Activated naive CD8-positive, alpha-beta T cell (primary cell): Measurements from ENCODE around the gene S100A13.
"Not testable (repeated sequence)": the region's sequence is repeated elsewhere in the genome, so short reads cannot be mapped to it uniquely, and the experiment has no call there.

ENCODE experiments used
- H3K27ac Mint-ChIP-seq: one replicate; pipeline ENCODE4 v1.8.0; 2021; ENCODE audit warnings: mixed read lengths
- H3K27me3 Mint-ChIP-seq: one replicate; pipeline ENCODE4 v1.8.0; 2021; ENCODE audit warnings: mixed read lengths
- H3K36me3 Mint-ChIP-seq: one replicate; pipeline ENCODE4 v1.8.0; 2021; ENCODE audit warnings: mixed read lengths
- H3K4me1 Mint-ChIP-seq: one replicate; pipeline ENCODE4 v1.8.0; 2021; ENCODE audit warnings: low read depth, mixed read lengths
- H3K4me3 Mint-ChIP-seq: one replicate; pipeline ENCODE4 v1.8.0; 2021; ENCODE audit warnings: mild to moderate bottlenecking, mixed read lengths
- H3K9me3 Mint-ChIP-seq: one replicate; pipeline ENCODE4 v1.8.0; 2021; ENCODE audit warnings: low read depth, mixed read lengths

The S100A13 gene

DNA sequence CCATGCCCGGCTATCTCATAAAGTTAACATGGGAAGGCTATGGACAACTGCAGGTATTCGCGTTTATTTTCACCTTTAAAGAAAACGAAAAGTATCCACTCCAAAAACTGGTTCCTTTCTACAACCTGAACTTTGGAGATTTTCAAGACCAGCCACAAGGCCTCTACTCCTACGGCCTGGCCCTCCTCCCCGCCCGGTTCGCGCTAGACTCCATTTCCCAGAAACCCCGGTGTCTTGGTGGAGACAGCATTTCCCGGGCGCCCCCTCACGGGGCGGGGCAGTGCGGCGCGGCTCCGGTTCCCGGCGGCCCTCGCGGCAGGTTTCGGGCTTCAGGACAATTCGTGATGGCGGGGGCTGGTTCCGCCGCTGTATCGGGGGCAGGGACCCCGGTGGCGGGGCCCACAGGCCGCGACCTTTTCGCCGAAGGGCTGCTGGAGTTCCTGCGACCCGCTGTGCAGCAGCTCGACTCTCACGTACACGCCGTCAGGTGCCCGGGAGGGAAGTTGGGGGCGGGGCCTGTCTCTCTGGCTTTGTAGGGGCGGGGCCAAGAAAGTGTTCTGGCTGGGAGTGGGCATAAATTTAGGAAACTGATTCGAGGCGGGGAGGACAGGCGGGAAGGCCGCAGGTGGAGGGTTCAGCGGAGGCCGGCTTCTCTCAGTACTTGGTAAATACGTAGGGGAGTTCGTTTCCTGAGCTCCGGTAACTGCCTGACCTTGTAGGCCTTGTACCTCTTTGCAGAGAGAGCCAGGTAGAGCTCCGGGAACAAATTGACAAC lies 31.3 kb upstream of the S100A13 start, which contains the start of gene SNAPIN:
SNAPIN (plus strand) TSS at position 304 of the 775 bp plus-strand sequence; CDS start at position 345, 41 bp downstream.
- Mint-ChIP-seq H3K4me1 (peaks cover 17% of the 10 kb centered on the region), H3K27ac (peak within 1 kb of the TSS; percentile 90), H3K27me3 (no peaks in the 10 kb centered on the region), H3K9me3 (no peaks in the 10 kb centered on the region), H3K4me3 (peak within 1 kb of the TSS; percentile 94), H3K36me3 (no peaks in the 10 kb centered on the region)

DNA sequence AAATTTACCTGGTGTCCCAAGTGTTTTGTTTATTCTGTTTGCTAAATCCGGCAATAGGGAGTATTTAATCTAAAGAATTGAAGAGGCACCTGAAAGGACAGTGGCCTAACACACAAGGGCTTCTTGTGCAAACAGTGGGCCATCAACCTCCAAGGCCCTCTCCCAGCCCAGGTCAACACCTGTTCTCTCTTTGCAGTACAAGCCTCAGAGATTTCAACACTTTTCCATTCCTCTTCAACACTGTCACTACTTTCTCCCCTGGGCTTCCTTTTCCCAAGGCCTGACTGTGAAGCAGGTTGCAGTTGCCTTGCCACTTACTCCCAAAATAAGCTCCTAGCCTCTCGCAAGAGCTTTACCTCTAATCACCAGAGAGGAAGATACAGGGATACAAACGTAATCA lies 28.0 kb upstream of the S100A13 start:
- no peak overlapping the region for H3K27ac Mint-ChIP-seq
- H3K9me3 Mint-ChIP-seq, result no peaks in the 10 kb centered on the region
- H3K4me3 Mint-ChIP-seq, result no peak overlapping the region
- H3K4me1 Mint-ChIP-seq, result peaks cover 11% of the 10 kb centered on the region
- H3K27me3 Mint-ChIP-seq, result no peaks in the 10 kb centered on the region
- H3K36me3 Mint-ChIP-seq, result no peaks in the 10 kb centered on the region

DNA sequence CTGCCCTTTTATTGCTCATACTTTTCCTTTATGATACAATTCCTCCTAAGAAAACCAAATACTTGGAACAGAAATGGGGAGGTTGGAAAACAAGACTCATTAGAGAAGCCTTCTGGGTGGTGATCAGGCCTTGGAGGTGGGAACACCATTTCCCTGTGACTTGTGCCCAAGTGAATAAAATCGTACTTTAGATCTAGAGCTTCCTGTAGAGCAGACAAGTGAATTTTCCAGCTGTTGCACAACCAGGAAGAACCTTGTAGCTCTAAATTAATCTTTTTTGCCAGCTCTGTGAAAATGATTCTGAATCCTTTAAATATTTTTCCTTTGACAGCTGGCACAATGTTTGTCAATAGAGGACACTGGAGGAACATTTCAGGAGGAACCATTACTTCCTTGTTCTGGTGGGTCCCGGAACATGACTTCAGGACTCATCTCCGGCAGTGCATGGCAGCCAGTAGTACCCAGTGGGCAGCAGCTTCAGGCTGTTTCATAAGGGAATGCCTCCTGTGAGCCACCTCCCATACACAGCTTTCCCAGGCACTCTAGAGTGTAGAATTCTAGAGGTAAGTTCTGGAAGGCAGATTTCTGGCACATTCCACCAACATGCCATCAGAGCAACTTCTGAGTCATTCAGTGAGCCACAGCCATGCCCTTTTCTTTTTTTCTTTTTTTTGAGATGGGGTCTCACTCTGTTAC lies 25.6 kb upstream of the S100A13 start:
- Mint-ChIP-seq H3K4me1 (peaks cover 21% of the 10 kb centered on the region), H3K36me3 (no peaks in the 10 kb centered on the region), H3K4me3 (no peak overlapping the region), H3K9me3 (no peaks in the 10 kb centered on the region), H3K27ac (no peak overlapping the region), H3K27me3 (no peaks in the 10 kb centered on the region)

DNA sequence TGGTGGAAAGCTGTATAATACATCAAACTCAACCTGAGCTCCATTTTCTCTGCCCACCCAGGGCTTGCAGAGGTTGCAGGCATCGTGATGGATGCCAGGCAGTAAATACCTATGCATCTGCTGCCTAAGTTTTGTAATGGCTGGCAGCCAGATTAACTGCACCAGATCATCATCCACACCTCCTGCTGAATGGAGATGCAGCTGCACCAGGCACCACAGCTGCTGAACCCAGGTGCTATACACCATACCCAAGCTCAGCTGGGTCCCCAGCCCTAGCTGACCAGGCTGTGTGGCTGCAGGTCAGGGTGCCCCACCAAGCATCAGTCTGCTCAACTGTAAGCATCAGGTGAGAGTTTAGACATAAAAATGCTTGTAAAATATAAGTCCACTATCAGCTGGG lies 24.5 kb upstream of the S100A13 start:
- H3K4me1 Mint-ChIP-seq, result peaks cover 32% of the 10 kb centered on the region
- H3K36me3 Mint-ChIP-seq, result peaks cover 2% of the 10 kb centered on the region
- H3K27ac Mint-ChIP-seq, result no peak overlapping the region
- no peaks in the 10 kb centered on the region for H3K9me3 Mint-ChIP-seq
- H3K4me3 Mint-ChIP-seq, result no peak overlapping the region
- H3K27me3 Mint-ChIP-seq, result no peaks in the 10 kb centered on the region

DNA sequence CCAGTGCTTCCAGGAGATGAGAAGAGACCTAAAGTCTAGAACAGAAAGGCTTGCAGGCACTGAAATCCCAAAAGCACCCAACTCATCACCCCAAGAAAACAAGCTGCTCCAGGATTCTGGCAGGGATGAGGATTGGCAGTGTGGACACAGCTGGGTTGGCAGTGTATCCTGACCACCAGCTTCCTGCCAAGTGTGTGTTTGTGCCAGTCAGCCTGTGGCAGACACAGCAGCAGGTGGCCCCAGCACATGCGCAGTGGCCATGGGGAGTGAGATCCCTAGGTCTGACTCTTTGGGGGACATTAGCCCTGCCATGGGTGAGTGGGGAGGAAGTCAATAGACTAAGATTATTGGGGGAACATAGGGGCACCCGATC lies 22.5 kb upstream of the S100A13 start:
- H3K4me3 Mint-ChIP-seq, result no peak overlapping the region

DNA sequence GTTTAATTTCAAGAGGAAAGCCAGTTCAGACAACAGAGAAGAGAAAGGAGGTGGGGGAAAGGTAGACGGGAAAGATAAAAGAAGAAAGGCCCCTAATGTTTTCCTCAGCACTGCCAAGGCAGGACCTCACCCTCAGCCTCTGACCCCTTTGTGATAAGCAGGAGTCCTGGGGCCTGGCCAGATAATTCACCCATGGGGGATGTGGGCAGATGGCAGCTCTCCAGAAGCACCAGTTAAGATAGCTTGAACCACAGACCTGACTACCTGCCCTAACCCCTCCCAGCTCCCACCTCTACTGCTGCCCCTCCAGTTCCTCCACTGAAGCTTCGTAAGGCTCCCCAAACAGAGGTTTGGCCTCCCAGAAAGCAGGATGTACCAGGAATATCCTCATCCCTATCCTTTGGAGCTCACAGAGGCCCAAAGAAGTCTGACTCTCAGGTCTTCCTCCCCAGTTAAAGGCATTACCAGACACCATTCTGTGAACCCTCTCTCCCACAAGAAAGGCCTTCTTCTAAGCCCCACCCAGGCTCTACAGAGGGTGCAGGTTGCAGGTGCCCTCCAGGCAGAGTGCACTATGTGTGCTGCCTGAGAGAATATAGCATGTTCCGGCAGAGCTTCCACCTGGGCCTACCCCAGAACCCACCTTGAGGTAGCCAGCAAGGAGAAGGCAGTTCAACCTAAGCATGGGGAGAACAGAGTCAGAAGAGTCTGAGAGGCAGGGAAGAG lies 22.0 kb upstream of the S100A13 start:
- Mint-ChIP-seq H3K36me3 (peaks cover 7% of the 10 kb centered on the region), H3K9me3 (no peaks in the 10 kb centered on the region), H3K27ac (peak overlapping the region; percentile 91), H3K4me1 (peaks cover 54% of the 10 kb centered on the region), H3K27me3 (no peaks in the 10 kb centered on the region), H3K4me3 (peak overlapping the region; percentile 35)

More for the DNA sequence above, 22.5 kb upstream of the S100A13 start:
- H3K27me3 Mint-ChIP-seq, result no peaks in the 10 kb centered on the region
- H3K36me3 Mint-ChIP-seq, result peaks cover 7% of the 10 kb centered on the region
- H3K4me1 Mint-ChIP-seq, result peaks cover 49% of the 10 kb centered on the region
- peak overlapping the region; percentile 91 for H3K27ac Mint-ChIP-seq
- no peaks in the 10 kb centered on the region for H3K9me3 Mint-ChIP-seq

DNA sequence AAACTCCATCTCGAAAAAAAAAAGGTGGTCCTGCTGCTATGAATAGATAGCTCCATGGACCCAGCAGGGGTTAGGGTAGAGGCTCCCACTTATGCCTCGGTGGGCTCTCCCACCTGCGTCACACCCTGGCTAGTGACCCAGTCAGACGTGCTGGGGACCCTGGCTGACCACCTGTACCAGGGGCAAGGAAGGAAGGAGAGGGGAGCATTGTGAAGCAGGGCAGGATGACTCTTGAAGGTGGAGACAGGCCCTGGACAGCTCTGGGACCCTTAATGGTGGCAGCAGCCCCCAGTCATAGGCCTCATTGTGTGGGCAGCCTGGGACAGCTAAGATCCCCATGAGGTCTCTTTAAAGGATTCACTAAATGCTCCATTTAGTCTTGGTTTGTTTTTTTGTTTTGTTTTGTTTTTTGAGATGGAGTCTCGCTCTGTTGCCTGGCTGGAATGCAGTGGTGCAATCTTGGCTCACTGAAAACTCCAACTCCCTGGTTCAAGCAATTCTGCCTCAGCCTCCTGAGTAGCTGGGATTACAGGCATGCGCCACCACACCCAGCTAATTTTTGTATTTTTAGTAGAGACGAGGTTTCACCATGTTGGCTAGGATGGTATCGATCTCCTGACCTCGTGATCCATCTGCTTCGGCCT lies 20.8 kb upstream of the S100A13 start:
- Mint-ChIP-seq H3K27me3 (no peaks in the 10 kb centered on the region), H3K9me3 (no peaks in the 10 kb centered on the region), H3K36me3 (peaks cover 13% of the 10 kb centered on the region), H3K4me3 (no peak overlapping the region), H3K27ac (peak overlapping the region; percentile 78), H3K4me1 (peaks cover 65% of the 10 kb centered on the region)

DNA sequence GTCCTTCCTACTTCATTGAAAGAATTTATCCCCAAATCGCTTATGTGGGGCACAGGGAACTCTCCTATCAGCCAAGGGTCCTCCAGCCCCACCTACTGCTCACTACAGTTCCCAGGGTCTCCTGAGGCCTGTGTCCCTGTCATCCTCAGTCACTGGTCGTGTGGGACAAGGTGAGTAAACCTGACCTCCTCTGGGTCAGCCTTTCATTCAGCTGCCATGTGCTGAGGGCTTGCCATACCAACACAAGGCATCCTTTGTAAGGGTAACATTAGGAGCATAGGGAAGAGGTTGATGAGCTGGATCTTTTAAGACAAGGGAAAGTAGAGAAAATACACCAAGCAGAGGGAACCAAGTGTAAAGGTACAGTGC lies 20.0 kb upstream of the S100A13 start:
- Mint-ChIP-seq H3K4me1 (peaks cover 72% of the 10 kb centered on the region), H3K9me3 (no peaks in the 10 kb centered on the region), H3K4me3 (no peak overlapping the region), H3K36me3 (peaks cover 13% of the 10 kb centered on the region), H3K27ac (peak overlapping the region; percentile 84), H3K27me3 (no peaks in the 10 kb centered on the region)

DNA sequence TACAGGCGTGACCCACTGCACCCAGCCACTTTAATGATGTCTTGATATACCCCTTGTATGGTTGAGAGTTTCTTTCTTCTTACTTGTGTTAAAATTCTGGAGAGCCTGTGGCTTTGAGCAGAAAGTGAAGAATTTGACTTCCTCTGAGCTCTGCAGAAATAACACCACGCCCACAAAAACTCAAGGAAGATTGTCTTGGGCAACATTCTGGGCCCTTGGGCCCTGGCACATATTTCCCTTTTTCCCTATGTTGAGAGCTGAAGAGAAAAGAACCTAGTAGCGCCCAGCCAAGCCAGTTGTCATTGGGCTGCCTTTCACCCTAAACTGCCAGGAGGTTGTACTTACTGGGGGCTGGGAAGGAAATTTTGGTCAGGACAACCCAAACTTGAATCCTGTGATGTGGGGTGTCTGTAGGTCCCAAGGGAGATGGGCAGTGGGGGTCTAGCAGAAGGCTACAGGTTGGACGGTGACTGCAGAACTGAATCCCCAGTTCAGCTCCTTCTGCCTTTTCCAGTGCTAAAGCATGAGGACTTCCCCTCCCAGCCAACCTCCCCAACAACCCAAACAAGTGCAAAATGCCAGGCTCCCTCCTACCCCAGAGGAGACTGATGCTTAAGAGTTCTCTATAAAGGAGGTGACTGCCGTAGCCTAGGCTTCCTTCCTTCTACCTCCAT lies 19.5 kb upstream of the S100A13 start:
- Mint-ChIP-seq H3K9me3 (no peaks in the 10 kb centered on the region), H3K4me1 (peaks cover 74% of the 10 kb centered on the region), H3K27me3 (no peaks in the 10 kb centered on the region), H3K36me3 (peaks cover 13% of the 10 kb centered on the region), H3K27ac (peak overlapping the region; percentile 84), H3K4me3 (no peak overlapping the region)

DNA sequence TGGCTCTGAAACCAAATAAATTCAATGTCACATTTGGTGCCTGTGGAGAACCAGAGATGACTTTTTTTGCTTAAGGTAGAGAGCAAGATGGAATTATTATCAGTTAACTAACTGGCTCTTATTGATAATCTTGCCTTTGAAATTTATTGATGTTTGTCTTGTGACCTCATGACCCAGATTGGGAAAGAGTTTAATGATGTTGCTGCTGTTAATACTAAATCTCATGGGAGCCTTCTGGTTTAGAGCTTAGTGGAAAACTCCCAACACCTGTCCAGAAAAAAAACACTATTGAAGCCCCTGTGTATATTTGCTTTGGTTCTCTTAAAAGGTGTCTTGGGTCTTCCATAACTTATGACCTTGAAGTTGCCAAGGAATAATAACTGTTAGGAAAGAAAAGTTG lies 16.5 kb upstream of the S100A13 start:
- H3K4me3 Mint-ChIP-seq, result no peak overlapping the region
- H3K9me3 Mint-ChIP-seq, result no peaks in the 10 kb centered on the region
- peak overlapping the region; percentile 88 for H3K27ac Mint-ChIP-seq
- peaks cover 13% of the 10 kb centered on the region for H3K36me3 Mint-ChIP-seq
- H3K4me1 Mint-ChIP-seq, result peaks cover 72% of the 10 kb centered on the region
- no peaks in the 10 kb centered on the region for H3K27me3 Mint-ChIP-seq

DNA sequence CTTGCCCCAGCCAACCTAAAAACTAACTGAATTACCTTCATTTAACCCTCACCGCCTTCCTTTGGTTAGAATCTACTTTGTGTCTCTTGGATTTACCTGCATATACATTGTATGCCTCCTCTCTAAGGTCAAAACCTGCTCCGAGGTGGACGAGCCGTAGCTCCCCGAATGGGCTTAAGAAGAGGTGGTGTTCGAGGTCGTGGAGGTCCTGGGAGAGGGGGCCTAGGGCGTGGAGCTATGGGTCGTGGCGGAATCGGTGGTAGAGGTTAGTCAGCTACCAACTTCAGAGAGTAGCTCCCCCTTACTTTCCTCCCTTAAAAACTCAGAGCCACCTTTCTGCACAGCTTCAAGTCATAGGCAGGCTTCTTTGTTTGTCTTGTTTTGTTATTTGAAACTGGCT lies 15.8 kb upstream of the S100A13 start:
- peaks cover 69% of the 10 kb centered on the region for H3K4me1 Mint-ChIP-seq
- peaks cover 13% of the 10 kb centered on the region for H3K36me3 Mint-ChIP-seq
- H3K27me3 Mint-ChIP-seq, result no peaks in the 10 kb centered on the region
- peak overlapping the region; percentile 88 for H3K27ac Mint-ChIP-seq
- no peak overlapping the region for H3K4me3 Mint-ChIP-seq
- no peaks in the 10 kb centered on the region for H3K9me3 Mint-ChIP-seq

DNA sequence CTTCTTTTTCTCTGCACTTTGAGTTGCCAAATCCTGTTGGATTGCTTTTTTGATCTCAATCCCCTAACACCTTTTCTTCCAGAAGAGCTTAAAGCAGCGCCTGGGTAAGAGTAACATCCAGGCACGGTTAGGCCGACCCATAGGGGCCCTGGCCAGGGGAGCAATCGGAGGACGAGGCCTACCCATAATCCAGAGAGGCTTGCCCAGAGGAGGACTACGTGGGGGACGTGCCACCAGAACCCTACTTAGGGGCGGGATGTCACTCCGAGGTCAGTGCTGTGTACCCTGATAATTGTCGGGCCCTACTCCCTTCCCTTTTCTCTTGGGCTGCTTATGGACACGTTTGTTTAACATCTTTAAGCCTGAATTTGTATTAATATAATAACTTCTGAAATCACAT lies 14.9 kb upstream of the S100A13 start:
- H3K4me3 Mint-ChIP-seq, result no peak overlapping the region
- H3K27me3 Mint-ChIP-seq, result no peaks in the 10 kb centered on the region
- H3K27ac Mint-ChIP-seq, result peak overlapping the region; percentile 55
- H3K36me3 Mint-ChIP-seq, result peaks cover 15% of the 10 kb centered on the region
- peaks cover 69% of the 10 kb centered on the region for H3K4me1 Mint-ChIP-seq
- H3K9me3 Mint-ChIP-seq, result no peaks in the 10 kb centered on the region

DNA sequence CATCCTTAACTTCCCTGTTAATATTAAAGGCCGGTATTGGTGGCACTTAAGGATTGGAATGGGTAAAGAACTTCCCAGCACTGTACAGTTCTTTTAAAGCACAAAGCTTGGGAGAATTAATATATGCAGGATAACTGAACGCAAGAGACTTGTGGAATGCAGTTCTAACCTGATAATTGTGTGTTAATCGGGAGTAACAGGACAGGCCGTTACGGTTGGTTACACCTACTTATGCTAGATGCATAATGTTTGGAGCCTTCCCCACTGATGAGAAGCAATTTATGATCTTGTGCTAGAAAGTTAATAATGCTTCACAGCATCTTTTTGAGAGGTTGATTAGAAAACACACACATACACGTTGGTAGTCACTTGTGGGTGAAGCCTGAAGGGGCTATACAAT lies 13.6 kb upstream of the S100A13 start:
- Mint-ChIP-seq H3K27me3 (no peaks in the 10 kb centered on the region), H3K27ac (peak overlapping the region; percentile 19), H3K4me3 (no peak overlapping the region), H3K4me1 (peaks cover 68% of the 10 kb centered on the region), H3K9me3 (no peaks in the 10 kb centered on the region), H3K36me3 (peaks cover 21% of the 10 kb centered on the region)

DNA sequence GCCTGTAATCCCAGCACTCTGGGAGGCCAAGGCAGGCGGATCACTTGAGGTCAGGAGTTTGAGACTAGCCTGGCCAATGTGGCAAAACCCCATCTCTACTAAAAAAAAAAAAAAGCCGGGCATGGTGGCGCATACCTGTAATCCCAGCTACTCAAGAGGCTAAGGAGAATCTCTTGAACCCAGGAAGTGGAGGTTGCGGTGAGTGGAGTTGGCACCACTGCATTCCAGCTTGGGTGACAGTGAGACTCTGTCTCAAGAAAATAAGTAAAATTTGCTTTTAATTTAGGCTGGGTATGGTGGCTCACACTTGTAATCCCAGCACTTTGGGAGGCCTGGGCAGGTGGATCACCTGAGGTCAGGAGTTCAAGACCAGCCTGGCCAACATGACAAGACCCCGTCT lies 12.9 kb upstream of the S100A13 start:
- not testable (repeated sequence) for H3K9me3 Mint-ChIP-seq, H3K27me3 Mint-ChIP-seq, H3K4me3 Mint-ChIP-seq
- H3K27ac Mint-ChIP-seq, result peak overlapping the region; percentile 68
- peaks cover 16% of the 10 kb centered on the region for H3K36me3 Mint-ChIP-seq
- peaks cover 65% of the 10 kb centered on the region for H3K4me1 Mint-ChIP-seq
